Fibroblast of lung (primary cell): Measurements from ENCODE around the gene WHRN.

Experiments
- EZH2 ChIP-seq: IDR thresholded peaks from 2 replicates; pipeline ENCODE4 v1.5.1; 2012; ENCODE audit warnings: low read length, control low read depth, mild to moderate bottlenecking; ENCODE audit errors: missing control alignments
- TF ChIP-seq, protein P1 (sequence below), 2 donors: IDR thresholded peaks in 1 of 2; conservative IDR thresholded peaks in 1 of 2; 1 replicate in 1 of 2; 2 replicates in 1 of 2; pipeline ENCODE4 v1.5.1; 2011 to 2012; ENCODE audit warnings: low read length in 2 of 2, control low read depth in 1 of 2, inconsistent platforms in 1 of 2, low read depth in 1 of 2, mild to moderate bottlenecking in 1 of 2

DNA sequence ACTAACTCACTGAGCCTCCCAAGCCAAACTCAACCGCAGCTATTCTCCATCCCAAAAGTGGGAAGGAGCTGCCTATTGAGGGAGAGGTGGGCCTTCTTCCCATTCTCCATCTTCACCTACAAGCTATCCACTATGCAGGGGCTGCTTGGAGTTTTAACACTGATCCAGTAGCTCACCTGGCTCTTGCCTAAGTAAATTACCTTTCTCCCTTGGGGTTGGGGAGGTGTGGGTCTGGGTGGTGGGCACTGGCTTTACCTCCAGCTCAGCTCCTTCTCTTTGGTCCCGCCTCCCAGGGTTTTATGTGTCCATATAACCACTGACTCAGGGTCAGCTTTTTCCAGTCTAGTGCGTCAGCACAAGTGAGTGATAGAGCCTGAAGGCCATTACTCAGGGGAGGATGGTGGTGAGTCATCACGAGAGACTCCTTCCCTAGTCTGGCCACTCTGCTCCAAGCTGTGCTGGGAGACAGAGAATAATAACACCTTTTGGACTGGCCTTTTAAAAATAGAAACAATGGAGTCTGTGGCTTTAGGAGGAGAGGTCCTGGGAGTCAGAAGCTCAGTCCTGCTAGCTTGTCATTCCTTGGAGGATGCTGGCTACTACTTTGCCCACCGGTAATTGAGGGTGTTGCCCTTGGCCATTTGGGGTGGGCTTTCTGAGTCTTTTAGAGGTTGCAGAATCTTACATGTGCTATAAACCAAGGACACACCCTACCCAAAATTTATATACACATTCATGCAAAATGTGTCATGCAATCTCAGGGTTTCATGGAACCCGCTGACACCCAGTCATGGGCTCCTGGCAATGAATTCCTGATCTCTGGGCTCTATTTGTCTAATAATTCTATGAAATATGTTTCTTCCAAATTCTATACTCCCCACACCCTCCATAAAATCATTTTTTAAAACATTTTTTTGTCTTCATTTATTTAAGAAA is 46.7 kb upstream of the WHRN start:
- TF ChIP-seq, protein P1, sequence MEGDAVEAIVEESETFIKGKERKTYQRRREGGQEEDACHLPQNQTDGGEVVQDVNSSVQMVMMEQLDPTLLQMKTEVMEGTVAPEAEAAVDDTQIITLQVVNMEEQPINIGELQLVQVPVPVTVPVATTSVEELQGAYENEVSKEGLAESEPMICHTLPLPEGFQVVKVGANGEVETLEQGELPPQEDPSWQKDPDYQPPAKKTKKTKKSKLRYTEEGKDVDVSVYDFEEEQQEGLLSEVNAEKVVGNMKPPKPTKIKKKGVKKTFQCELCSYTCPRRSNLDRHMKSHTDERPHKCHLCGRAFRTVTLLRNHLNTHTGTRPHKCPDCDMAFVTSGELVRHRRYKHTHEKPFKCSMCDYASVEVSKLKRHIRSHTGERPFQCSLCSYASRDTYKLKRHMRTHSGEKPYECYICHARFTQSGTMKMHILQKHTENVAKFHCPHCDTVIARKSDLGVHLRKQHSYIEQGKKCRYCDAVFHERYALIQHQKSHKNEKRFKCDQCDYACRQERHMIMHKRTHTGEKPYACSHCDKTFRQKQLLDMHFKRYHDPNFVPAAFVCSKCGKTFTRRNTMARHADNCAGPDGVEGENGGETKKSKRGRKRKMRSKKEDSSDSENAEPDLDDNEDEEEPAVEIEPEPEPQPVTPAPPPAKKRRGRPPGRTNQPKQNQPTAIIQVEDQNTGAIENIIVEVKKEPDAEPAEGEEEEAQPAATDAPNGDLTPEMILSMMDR (conservative IDR thresholded peaks at IDR 0.05 in 1 of 2, IDR thresholded peaks at IDR 0.05 in 1 of 2; ENCODE audit: low read depth in 1 of 2, low read length in 2 of 2): no peak
- TF ChIP-seq EZH2: no peak
